Right lobe of liver (tissue), 4 donors: Measurements from ENCODE around the gene NOL4L.

Experiments
- POLR2A ChIP-seq: fragments of 450-650 bp; IDR thresholded peaks from one replicate; pipeline ENCODE4 v1.6.1; 2017; ENCODE audit warnings: antibody characterized with exemption, mild to moderate bottlenecking
- TF ChIP-seq, protein P1 (sequence below), 4 donors: fragments of 200-600 bp in 3 of 4; fragments of 450-650 bp in 1 of 4; IDR thresholded peaks; one replicate each; pipeline versions ENCODE4 v1.5.1 to v1.8.0; 2016 to 2022; ENCODE audit warnings: antibody characterized with exemption in 4 of 4, mild to moderate bottlenecking in 2 of 4
- donor health status: DM: no; HTN: no; CAD: no.
- donor health status: DM: no; HTN: no; CAD: no.
- donor health status: DM: no; HTN: yes; CAD: no.

DNA sequence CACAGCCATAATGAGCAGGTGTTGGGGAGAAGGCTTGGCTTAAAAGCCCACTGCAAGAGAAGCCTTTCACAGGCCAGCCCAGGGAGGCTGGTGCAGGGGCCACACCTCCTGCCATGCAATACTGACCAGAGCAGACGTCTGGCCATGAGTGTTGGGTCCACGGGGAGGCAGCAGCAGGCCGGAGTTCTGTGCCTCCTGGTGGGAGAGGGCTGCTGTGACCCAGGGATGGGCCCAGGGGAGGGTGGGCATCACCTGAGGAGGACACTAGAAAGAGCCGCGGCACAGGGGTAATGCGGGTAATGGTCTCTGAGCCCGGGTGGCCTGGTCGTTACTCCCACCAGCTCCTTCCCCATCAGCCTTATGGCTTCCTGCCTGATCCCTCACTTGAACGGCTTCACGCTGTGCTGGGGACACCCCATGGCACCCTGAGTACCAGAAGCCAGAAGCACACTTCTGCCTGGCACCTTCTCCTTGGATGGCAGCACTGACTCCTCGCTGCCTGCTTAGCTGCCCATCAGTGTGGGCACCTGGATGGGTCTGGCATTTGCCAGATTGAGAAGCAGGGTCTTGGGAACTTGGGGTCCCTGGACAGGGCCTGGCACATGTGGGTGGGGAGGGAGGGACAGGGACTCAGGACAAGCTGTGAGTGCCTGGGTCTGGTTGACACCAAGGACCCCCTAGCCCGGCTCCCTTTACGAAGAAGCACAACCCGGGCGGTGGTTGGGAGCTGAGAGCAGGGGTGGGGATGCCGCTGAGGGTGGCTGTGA is 118.2 kb downstream of the NOL4L start:
- TF ChIP-seq, protein P1, sequence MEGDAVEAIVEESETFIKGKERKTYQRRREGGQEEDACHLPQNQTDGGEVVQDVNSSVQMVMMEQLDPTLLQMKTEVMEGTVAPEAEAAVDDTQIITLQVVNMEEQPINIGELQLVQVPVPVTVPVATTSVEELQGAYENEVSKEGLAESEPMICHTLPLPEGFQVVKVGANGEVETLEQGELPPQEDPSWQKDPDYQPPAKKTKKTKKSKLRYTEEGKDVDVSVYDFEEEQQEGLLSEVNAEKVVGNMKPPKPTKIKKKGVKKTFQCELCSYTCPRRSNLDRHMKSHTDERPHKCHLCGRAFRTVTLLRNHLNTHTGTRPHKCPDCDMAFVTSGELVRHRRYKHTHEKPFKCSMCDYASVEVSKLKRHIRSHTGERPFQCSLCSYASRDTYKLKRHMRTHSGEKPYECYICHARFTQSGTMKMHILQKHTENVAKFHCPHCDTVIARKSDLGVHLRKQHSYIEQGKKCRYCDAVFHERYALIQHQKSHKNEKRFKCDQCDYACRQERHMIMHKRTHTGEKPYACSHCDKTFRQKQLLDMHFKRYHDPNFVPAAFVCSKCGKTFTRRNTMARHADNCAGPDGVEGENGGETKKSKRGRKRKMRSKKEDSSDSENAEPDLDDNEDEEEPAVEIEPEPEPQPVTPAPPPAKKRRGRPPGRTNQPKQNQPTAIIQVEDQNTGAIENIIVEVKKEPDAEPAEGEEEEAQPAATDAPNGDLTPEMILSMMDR (IDR thresholded peaks at IDR 0.05) = no peak
- no peak for TF ChIP-seq POLR2A
